ENCODE measurements around the gene FCHO2. TPM values are rescaled to one million over a fixed set of nuclear protein-coding genes. Genes with fewer than 3 reads are reported as not detected.

Gene FCHO2
- total RNA-seq, 1 experiment from 2014 or later: 5.8 TPM

DNA sequence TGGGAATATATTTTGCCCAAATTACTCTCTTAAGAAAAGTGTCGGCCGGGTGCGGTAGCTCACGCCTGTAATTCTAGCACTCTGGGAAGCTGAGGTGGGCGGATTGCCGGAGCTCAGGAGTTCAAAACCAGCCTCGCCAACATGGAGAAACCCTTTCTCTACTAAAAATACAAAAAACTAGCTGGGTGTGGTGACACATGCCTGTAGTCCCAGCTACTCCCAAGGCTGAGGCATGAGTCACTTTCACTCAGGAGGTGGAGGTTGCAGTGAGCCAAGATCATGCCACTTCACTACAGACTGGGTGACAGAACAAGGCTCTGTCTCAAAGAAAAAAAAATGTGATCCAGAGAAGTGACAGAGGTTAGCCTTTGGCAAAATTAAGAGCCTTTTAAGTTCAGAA, 138.1 kb downstream of the FCHO2 start:
- Histone ChIP-seq H2BK12ac (ENCODE audit: insufficient read length, low read depth, low read length) (no peak overlapping the region), H3K23me2 (ENCODE audit: insufficient read length, low read depth, low read length, poor library complexity, severe bottlenecking) (no peaks in the 10 kb centered on the region), H3K9me3 (ENCODE audit: control insufficient read depth, low read depth, low read length) (no peaks in the 10 kb centered on the region), H4K20me1 (ENCODE audit: control insufficient read depth, insufficient read depth, insufficient read length) (no peaks in the 10 kb centered on the region), H4K91ac (ENCODE audit: insufficient read length, low read depth, low read length) (no peak overlapping the region), H3K18ac (ENCODE audit: insufficient read length, low read depth, low read length) (no peak overlapping the region), H4K5ac (ENCODE audit: insufficient read length, low read depth, low read length) (no peak overlapping the region), H3K4me1 (ENCODE audit: insufficient read depth, low read length) (no peaks in the 10 kb centered on the region), H3K27me3 (ENCODE audit: insufficient read depth, low read length) (no peaks in the 10 kb centered on the region), H3K4ac (ENCODE audit: low read depth, low read length) (no peak overlapping the region), H3K4me2 (ENCODE audit: insufficient read depth, insufficient read length, low read length) (no peak overlapping the region), H3K79me2 (ENCODE audit: insufficient read depth, low read length) (no peaks in the 10 kb centered on the region), H2BK120ac (ENCODE audit: low read depth, low read length, poor library complexity, severe bottlenecking) (no peak overlapping the region), H3K23ac (ENCODE audit: insufficient read length, low read depth, low read length) (no peak overlapping the region), H3K79me1 (ENCODE audit: insufficient read depth, low read depth, low read length, poor library complexity, severe bottlenecking) (no peaks in the 10 kb centered on the region), H3T11ph (ENCODE audit: low read length) (no peak overlapping the region), H2AK5ac (ENCODE audit: insufficient read length, low read length) (no peak overlapping the region), H3K27ac (ENCODE audit: insufficient read length, low read depth, low read length) (no peak overlapping the region), H4K8ac (replicated peaks; ENCODE audit: insufficient read length, low read depth, low read length) (no peak overlapping the region), H3K56ac (ENCODE audit: insufficient read length, low read depth, low read length) (no peak overlapping the region), H2BK15ac (ENCODE audit: low read depth, low read length) (no peak overlapping the region), H2BK20ac (ENCODE audit: low read depth, low read length, poor library complexity, severe bottlenecking) (no peak overlapping the region), H3K14ac (ENCODE audit: insufficient read depth, low read length) (no peak overlapping the region), H2AFZ (ENCODE audit: low read length) (no peak overlapping the region), H3K9ac (ENCODE audit: extremely low read depth, insufficient read length, low read length) (no peak overlapping the region), H2BK5ac (ENCODE audit: insufficient read length, low read length) (no peak overlapping the region)
- Mint-ChIP-seq H3K4me3 (no peak overlapping the region), H3K9me3 (peaks cover 15% of the 10 kb centered on the region in 2 experiments), H3K27me3 (ENCODE audit: low read depth) (no peaks in the 10 kb centered on the region), H3K36me3 (ENCODE audit: insufficient read depth in 1 of 3, low read depth in 3 of 3) (peaks cover 0 to 10% (median 0%) of the 10 kb centered on the region in 3 experiments; a peak in 2 of 7 replicates), H3K4me1 (no peaks in the 10 kb centered on the region), H3K27ac (no peak overlapping the region)
- no peak for DNase-seq
- no CpG with 5 or more reads among the region's 7 CpGs for WGBS (ENCODE audit: extremely low coverage, insufficient read length, low lambda C conversion rate)
- TF ChIP-seq, protein P1, sequence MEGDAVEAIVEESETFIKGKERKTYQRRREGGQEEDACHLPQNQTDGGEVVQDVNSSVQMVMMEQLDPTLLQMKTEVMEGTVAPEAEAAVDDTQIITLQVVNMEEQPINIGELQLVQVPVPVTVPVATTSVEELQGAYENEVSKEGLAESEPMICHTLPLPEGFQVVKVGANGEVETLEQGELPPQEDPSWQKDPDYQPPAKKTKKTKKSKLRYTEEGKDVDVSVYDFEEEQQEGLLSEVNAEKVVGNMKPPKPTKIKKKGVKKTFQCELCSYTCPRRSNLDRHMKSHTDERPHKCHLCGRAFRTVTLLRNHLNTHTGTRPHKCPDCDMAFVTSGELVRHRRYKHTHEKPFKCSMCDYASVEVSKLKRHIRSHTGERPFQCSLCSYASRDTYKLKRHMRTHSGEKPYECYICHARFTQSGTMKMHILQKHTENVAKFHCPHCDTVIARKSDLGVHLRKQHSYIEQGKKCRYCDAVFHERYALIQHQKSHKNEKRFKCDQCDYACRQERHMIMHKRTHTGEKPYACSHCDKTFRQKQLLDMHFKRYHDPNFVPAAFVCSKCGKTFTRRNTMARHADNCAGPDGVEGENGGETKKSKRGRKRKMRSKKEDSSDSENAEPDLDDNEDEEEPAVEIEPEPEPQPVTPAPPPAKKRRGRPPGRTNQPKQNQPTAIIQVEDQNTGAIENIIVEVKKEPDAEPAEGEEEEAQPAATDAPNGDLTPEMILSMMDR (conservative IDR thresholded peaks at IDR 0.05): no peak
